ENCODE results near the gene UBXN6.

The UBXN6 gene

DNA sequence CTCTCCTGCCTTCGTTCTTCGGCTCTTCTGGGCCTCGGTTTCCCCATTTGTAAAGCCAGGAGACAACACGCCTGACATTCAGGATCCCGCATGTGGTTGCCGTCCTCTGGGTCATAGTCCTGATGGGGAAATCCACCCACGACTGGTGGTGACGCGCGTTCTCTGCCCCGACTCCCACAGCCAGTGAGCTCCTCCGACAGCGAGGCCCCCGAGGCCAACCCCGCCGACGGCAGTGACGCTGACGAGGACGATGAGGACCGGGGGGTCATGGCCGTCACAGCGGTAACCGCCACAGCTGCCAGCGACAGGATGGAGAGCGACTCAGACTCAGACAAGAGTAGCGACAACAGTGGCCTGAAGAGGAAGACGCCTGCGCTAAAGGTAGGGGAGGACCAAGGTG is 30.9 kb upstream of the UBXN6 start:
- TF ChIP-seq, protein P1, sequence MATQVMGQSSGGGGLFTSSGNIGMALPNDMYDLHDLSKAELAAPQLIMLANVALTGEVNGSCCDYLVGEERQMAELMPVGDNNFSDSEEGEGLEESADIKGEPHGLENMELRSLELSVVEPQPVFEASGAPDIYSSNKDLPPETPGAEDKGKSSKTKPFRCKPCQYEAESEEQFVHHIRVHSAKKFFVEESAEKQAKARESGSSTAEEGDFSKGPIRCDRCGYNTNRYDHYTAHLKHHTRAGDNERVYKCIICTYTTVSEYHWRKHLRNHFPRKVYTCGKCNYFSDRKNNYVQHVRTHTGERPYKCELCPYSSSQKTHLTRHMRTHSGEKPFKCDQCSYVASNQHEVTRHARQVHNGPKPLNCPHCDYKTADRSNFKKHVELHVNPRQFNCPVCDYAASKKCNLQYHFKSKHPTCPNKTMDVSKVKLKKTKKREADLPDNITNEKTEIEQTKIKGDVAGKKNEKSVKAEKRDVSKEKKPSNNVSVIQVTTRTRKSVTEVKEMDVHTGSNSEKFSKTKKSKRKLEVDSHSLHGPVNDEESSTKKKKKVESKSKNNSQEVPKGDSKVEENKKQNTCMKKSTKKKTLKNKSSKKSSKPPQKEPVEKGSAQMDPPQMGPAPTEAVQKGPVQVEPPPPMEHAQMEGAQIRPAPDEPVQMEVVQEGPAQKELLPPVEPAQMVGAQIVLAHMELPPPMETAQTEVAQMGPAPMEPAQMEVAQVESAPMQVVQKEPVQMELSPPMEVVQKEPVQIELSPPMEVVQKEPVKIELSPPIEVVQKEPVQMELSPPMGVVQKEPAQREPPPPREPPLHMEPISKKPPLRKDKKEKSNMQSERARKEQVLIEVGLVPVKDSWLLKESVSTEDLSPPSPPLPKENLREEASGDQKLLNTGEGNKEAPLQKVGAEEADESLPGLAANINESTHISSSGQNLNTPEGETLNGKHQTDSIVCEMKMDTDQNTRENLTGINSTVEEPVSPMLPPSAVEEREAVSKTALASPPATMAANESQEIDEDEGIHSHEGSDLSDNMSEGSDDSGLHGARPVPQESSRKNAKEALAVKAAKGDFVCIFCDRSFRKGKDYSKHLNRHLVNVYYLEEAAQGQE (IDR thresholded peaks at IDR 0.05; ENCODE audit: low read depth) = no peak
- no peak for TF ChIP-seq TCF12 (IDR thresholded peaks at IDR 0.05; ENCODE audit: low read depth)
- no peak for TF ChIP-seq EGR1 (IDR thresholded peaks at IDR 0.05)
- no peak for TF ChIP-seq ZBTB7A (IDR thresholded peaks at IDR 0.05; ENCODE audit: low read depth)
- TF ChIP-seq YY1 (IDR thresholded peaks at IDR 0.05; ENCODE audit: low read depth) = no peak
- TF ChIP-seq NFIC (IDR thresholded peaks at IDR 0.05) = no peak
- TF ChIP-seq EP300 (IDR thresholded peaks at IDR 0.05; ENCODE audit: borderline replicate concordance) = no peak
- no peak for TF ChIP-seq FOXM1 (IDR thresholded peaks at IDR 0.05; ENCODE audit: borderline replicate concordance, low read depth)
- no peak for TF ChIP-seq TAF1 (IDR thresholded peaks at IDR 0.05; ENCODE audit: low read depth)
- no peak for TF ChIP-seq TEAD4 (IDR thresholded peaks at IDR 0.05)
- no peak for TF ChIP-seq CREB1 (IDR thresholded peaks at IDR 0.05; ENCODE audit: low read depth)
- no peak for TF ChIP-seq CEBPB (IDR thresholded peaks at IDR 0.05)
- TF ChIP-seq, protein P2, sequence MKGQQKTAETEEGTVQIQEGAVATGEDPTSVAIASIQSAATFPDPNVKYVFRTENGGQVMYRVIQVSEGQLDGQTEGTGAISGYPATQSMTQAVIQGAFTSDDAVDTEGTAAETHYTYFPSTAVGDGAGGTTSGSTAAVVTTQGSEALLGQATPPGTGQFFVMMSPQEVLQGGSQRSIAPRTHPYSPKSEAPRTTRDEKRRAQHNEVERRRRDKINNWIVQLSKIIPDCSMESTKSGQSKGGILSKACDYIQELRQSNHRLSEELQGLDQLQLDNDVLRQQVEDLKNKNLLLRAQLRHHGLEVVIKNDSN (IDR thresholded peaks at IDR 0.05) = no peak
- no peak for TF ChIP-seq MAX (IDR thresholded peaks at IDR 0.05)
- no peak for TF ChIP-seq RAD21 (IDR thresholded peaks at IDR 0.05; ENCODE audit: low read depth)

DNA sequence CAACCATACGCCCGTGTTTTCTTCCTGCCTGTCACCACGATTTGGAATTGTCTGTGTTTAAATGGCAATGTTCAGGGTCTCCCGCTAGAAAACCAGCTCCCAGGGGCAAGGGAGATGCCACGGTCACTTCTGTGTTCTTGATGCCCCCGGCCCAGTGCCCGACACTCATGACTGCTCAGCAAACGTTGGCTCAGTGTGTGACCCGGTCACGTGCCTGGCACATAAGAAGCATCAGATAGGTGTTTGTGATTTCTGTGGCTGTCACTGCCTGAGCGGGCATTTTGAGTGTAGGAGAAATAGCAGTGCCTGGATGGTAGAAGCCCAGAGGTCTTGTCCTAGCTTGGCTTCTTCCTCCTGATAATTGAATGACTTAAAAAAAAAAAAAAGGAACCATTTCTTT is 30.0 kb upstream of the UBXN6 start:
- TF ChIP-seq MAX (IDR thresholded peaks at IDR 0.05) (no peak), ZBTB7A (IDR thresholded peaks at IDR 0.05; ENCODE audit: low read depth) (no peak), EGR1 (IDR thresholded peaks at IDR 0.05) (no peak), TAF1 (IDR thresholded peaks at IDR 0.05; ENCODE audit: low read depth) (no peak), YY1 (IDR thresholded peaks at IDR 0.05; ENCODE audit: low read depth) (no peak), TCF12 (IDR thresholded peaks at IDR 0.05; ENCODE audit: low read depth) (no peak), RAD21 (IDR thresholded peaks at IDR 0.05; ENCODE audit: low read depth) (no peak), NFIC (IDR thresholded peaks at IDR 0.05) (no peak), CREB1 (IDR thresholded peaks at IDR 0.05; ENCODE audit: low read depth) (no peak), FOXM1 (IDR thresholded peaks at IDR 0.05; ENCODE audit: borderline replicate concordance, low read depth) (no peak), EP300 (IDR thresholded peaks at IDR 0.05; ENCODE audit: borderline replicate concordance) (no peak), CEBPB (IDR thresholded peaks at IDR 0.05) (no peak), TEAD4 (IDR thresholded peaks at IDR 0.05) (no peak)
- TF ChIP-seq, protein P2 (IDR thresholded peaks at IDR 0.05) = no peak
- TF ChIP-seq, protein P1 (IDR thresholded peaks at IDR 0.05; ENCODE audit: low read depth) = no peak

GRCh38 chr19:4483385-4483784 is 25.8 kb upstream of the UBXN6 start:
- TF ChIP-seq ZBTB7A (IDR thresholded peaks at IDR 0.05; ENCODE audit: low read depth) = no peak

DNA sequence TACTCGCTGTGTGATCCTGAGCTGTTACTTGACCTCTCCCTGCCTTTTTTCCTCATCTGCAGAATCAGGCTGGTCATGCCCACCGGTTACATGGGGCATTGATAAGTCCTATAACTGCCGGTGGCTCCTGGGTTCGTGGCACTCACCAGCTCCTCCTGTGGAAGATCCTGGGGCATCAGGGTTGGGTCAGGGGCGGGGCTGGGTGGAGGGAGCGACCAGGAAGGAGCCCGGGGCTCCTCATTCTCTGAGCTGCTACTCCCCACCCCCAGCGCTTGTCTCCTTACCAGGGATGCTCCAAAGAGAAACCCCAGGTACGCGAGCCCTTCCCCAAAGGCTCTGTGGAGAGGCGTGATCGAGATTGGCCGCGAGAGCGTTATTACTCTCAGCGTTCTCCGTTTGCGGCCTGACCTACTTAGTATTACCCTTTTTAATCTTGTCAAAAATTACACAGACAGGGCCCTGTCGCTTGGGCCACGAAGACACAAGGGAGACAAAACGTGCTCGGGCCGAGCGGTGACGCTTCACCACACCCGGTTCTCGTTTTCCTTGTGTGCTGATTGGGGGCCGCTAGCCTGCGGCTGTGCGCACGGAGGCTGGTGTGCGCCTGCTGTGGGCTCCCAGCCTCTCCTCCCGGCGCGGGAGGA is 25.2 kb upstream of the UBXN6 start:
- no peak for TF ChIP-seq EGR1 (IDR thresholded peaks at IDR 0.05)
- no peak for TF ChIP-seq CEBPB (IDR thresholded peaks at IDR 0.05)
- no peak for TF ChIP-seq TCF12 (IDR thresholded peaks at IDR 0.05; ENCODE audit: low read depth)
- no peak for TF ChIP-seq MAX (IDR thresholded peaks at IDR 0.05)
- no peak for TF ChIP-seq RAD21 (IDR thresholded peaks at IDR 0.05; ENCODE audit: low read depth)
- TF ChIP-seq TEAD4 (IDR thresholded peaks at IDR 0.05) = no peak
- TF ChIP-seq, protein P2 (IDR thresholded peaks at IDR 0.05) = no peak
- TF ChIP-seq NFIC (IDR thresholded peaks at IDR 0.05) = no peak
- no peak for TF ChIP-seq TAF1 (IDR thresholded peaks at IDR 0.05; ENCODE audit: low read depth)
- TF ChIP-seq FOXM1 (IDR thresholded peaks at IDR 0.05; ENCODE audit: borderline replicate concordance, low read depth) = no peak
- no peak for TF ChIP-seq ZBTB7A (IDR thresholded peaks at IDR 0.05; ENCODE audit: low read depth)
- TF ChIP-seq CREB1 (IDR thresholded peaks at IDR 0.05; ENCODE audit: low read depth) = no peak

- TF ChIP-seq, protein P2 (IDR thresholded peaks at IDR 0.05) = no peak
- TF ChIP-seq, protein P1 (IDR thresholded peaks at IDR 0.05; ENCODE audit: low read depth) = no peak
- no peak for TF ChIP-seq TEAD4 (IDR thresholded peaks at IDR 0.05)
- TF ChIP-seq MAX (IDR thresholded peaks at IDR 0.05) = no peak
- no peak for TF ChIP-seq ZBTB7A (IDR thresholded peaks at IDR 0.05; ENCODE audit: low read depth)
- no peak for TF ChIP-seq CEBPB (IDR thresholded peaks at IDR 0.05)
- no peak for TF ChIP-seq TAF1 (IDR thresholded peaks at IDR 0.05; ENCODE audit: low read depth)
- TF ChIP-seq TCF12 (IDR thresholded peaks at IDR 0.05; ENCODE audit: low read depth) = no peak
- TF ChIP-seq RAD21 (IDR thresholded peaks at IDR 0.05; ENCODE audit: low read depth) = no peak
- no peak for TF ChIP-seq EGR1 (IDR thresholded peaks at IDR 0.05)
- TF ChIP-seq YY1 (IDR thresholded peaks at IDR 0.05; ENCODE audit: low read depth) = no peak
- TF ChIP-seq NFIC (IDR thresholded peaks at IDR 0.05) = no peak
- TF ChIP-seq CREB1 (IDR thresholded peaks at IDR 0.05; ENCODE audit: low read depth) = no peak
- TF ChIP-seq FOXM1 (IDR thresholded peaks at IDR 0.05; ENCODE audit: borderline replicate concordance, low read depth) = no peak
- TF ChIP-seq EP300 (IDR thresholded peaks at IDR 0.05; ENCODE audit: borderline replicate concordance) = no peak
These were observed 19.6 kb upstream of the UBXN6 start for GRCh38 chr19:4477034-4477801.
